ENCODE results near the gene PPP4R2. TPM values are rescaled to one million over a fixed set of nuclear protein-coding genes. Genes with fewer than 3 reads are reported as not detected.
A peak's percentile ranks its signal among the peaks of the same experiment; 100 is the strongest.

The PPP4R2 gene
- total RNA-seq, 3 donors from 2014 or later: 71.5 to 77.5 (median 75.3) TPM

GRCh38 chr3:73026760-73027113 lies 30.1 kb downstream of the PPP4R2 start:
- peak in 1 of 3 donors; percentile 22 for DNase-seq
- TF ChIP-seq CTCF (IDR thresholded peaks at IDR 0.05): no peak
- Histone ChIP-seq H3K4me3 (no peak overlapping the region), H3K36me3 (ENCODE audit: low read depth) (no peaks in the 10 kb centered on the region), H3K9me3 (no peaks in the 10 kb centered on the region), H3K4me1 (ENCODE audit: low read depth) (peaks cover 25% of the 10 kb centered on the region)
- ATAC-seq: peak; percentile 91
- intact Hi-C loops (cut with DNase I, micrococcal nuclease): no loop called here

GRCh38 chr3:73028803-73029202 lies 32.2 kb downstream of the PPP4R2 start:
- intact Hi-C loops (cut with DNase I, micrococcal nuclease): no loop called here
- ATAC-seq (no peak), DNase-seq (no peak)
- TF ChIP-seq CTCF (IDR thresholded peaks at IDR 0.05): no peak
- peaks cover 25% of the 10 kb centered on the region for H3K4me1 ChIP-seq (ENCODE audit: low read depth)
- H3K36me3 ChIP-seq (ENCODE audit: low read depth): no peaks in the 10 kb centered on the region
- no peaks in the 10 kb centered on the region for H3K9me3 ChIP-seq
- no peak overlapping the region for H3K4me3 ChIP-seq

- no peaks in the 10 kb centered on the region for H3K36me3 ChIP-seq (ENCODE audit: low read depth)
- intact Hi-C loops (cut with DNase I, micrococcal nuclease): no loop called here
- TF ChIP-seq CTCF (IDR thresholded peaks at IDR 0.05): no peak
- peaks cover 24% of the 10 kb centered on the region for H3K4me1 ChIP-seq (ENCODE audit: low read depth)
- no peaks in the 10 kb centered on the region for H3K9me3 ChIP-seq
- DNase-seq: no peak
- H3K4me3 ChIP-seq: no peak overlapping the region
- no peak for ATAC-seq
Measured at GRCh38 chr3:73029321-73029796, 32.7 kb downstream of the PPP4R2 start.

- Histone ChIP-seq H3K4me1 (ENCODE audit: low read depth) (peaks cover 18% of the 10 kb centered on the region), H3K9me3 (no peaks in the 10 kb centered on the region), H3K4me3 (no peak overlapping the region), H3K36me3 (ENCODE audit: low read depth) (no peaks in the 10 kb centered on the region)
- TF ChIP-seq CTCF (IDR thresholded peaks at IDR 0.05): no peak
- ATAC-seq (no peak), DNase-seq (no peak)
- intact Hi-C loops (cut with DNase I, micrococcal nuclease): no loop called here
Measured at GRCh38 chr3:73030073-73030597, 33.5 kb downstream of the PPP4R2 start.

GRCh38 chr3:73031573-73032103 lies 35.0 kb downstream of the PPP4R2 start:
- H3K4me1 ChIP-seq (ENCODE audit: low read depth): peaks cover 7% of the 10 kb centered on the region
- no peak overlapping the region for H3K4me3 ChIP-seq
- ATAC-seq (no peak), DNase-seq (no peak)
- TF ChIP-seq CTCF (IDR thresholded peaks at IDR 0.05): no peak
- intact Hi-C loops (cut with DNase I, micrococcal nuclease): no loop called here
- H3K9me3 ChIP-seq: no peaks in the 10 kb centered on the region
- no peaks in the 10 kb centered on the region for H3K36me3 ChIP-seq (ENCODE audit: low read depth)

Data from mucosa of descending colon (tissue), 3 donors.